ENCODE results near the gene ETV2. TPM values are rescaled to one million over a fixed set of nuclear protein-coding genes. Genes with fewer than 3 reads are reported as not detected.
"Not testable (repeated sequence)": the region's sequence is repeated elsewhere in the genome, so short reads cannot be mapped to it uniquely, and the experiment has no call there.

ETV2 gene
- total RNA-seq, 2 experiments from 2014 or later, result 2.0 to 2.1 TPM

GRCh38 chr19:35648017-35648961, 6.7 kb downstream of the ETV2 start, which contains the start of gene COX6B1:
COX6B1 (plus strand) TSS chr19:35648323; CDS start chr19:35651244, 2,921 bp downstream.
- ChIA-PET CTCF (interaction anchor here (0.7 kb wide), 1 partner anchor 300 kb away, joined by 3 read pairs; the partner anchor contains the start of gene FFAR1), POLR2A (interaction anchor here (0.6 to 1.7 kb wide), 9 partner anchors 9 to 380 kb away, joined by 3 to 7 read pairs (median 3); partner anchors contain the start of genes HAUS5 and KMT2B)

GRCh38 chr19:35650581-35650980, 9.0 kb downstream of the ETV2 start:
- ChIA-PET POLR2A (no interaction called here), CTCF (no interaction called here)

GRCh38 chr19:35654828-35655227, 13.3 kb downstream of the ETV2 start:
- CTCF ChIA-PET, POLR2A ChIA-PET: not testable (repeated sequence)

GRCh38 chr19:35655600-35655999, 14.1 kb downstream of the ETV2 start:
- CTCF ChIA-PET, result interaction anchor here (1.1 to 1.2 kb wide), 2 partner anchors 9 to 37 kb away, joined by 3 to 5 read pairs; no protein-coding TSS in a partner anchor

GRCh38 chr19:35656700-35657099, 15.2 kb downstream of the ETV2 start:
- CTCF ChIA-PET, result interaction anchor here (1.2 kb wide), 1 partner anchor 36 kb away, joined by 5 read pairs; no protein-coding TSS in a partner anchor
- POLR2A ChIA-PET, result no interaction called here

More at GRCh38 chr19:35655600-35655999, 14.1 kb downstream of the ETV2 start:
- POLR2A ChIA-PET, result no interaction called here

GRCh38 chr19:35657904-35658700, 16.6 kb downstream of the ETV2 start:
- ChIA-PET POLR2A (interaction anchor here (1.1 kb wide), 1 partner anchor 10 kb away, joined by 3 read pairs; the partner anchor contains the start of gene COX6B1), CTCF (no interaction called here)

- ChIA-PET CTCF (no interaction called here), POLR2A (interaction anchor here (0.6 to 0.7 kb wide), 3 partner anchors 57 to 1109 kb away, joined by 3 to 8 read pairs (median 4); no protein-coding TSS in a partner anchor)
These were observed 20.4 kb downstream of the ETV2 start for GRCh38 chr19:35661995-35662340.

- POLR2A ChIA-PET, result no interaction called here
- CTCF ChIA-PET, result interaction anchor here (1.0 kb wide), 1 partner anchor 8 kb away, joined by 3 read pairs; no protein-coding TSS in a partner anchor
These were observed 22.4 kb downstream of the ETV2 start for GRCh38 chr19:35663981-35664380.

GRCh38 chr19:35665157-35665556, 23.6 kb downstream of the ETV2 start:
- POLR2A ChIA-PET, result no interaction called here
- CTCF ChIA-PET, result interaction anchor here (1.0 kb wide), 1 partner anchor 9 kb away, joined by 3 read pairs; no protein-coding TSS in a partner anchor

- ChIA-PET POLR2A (no interaction called here), CTCF (interaction anchor here (0.6 kb wide), 1 partner anchor 17 kb away, joined by 3 read pairs; no protein-coding TSS in a partner anchor)
These were observed 24.1 kb downstream of the ETV2 start for GRCh38 chr19:35665604-35666003.

GRCh38 chr19:35666251-35666913, 24.8 kb downstream of the ETV2 start, which contains the start of gene UPK1A:
UPK1A (plus strand) TSS chr19:35666517; CDS start chr19:35666813, 296 bp downstream.
- CTCF ChIA-PET, result interaction anchor here (0.6 kb wide), 1 partner anchor 17 kb away, joined by 3 read pairs; no protein-coding TSS in a partner anchor
- POLR2A ChIA-PET, result no interaction called here

- CTCF ChIA-PET, result interaction anchor here (0.7 to 0.9 kb wide), 3 partner anchors 71 to 232 kb away, joined by 3 read pairs; no protein-coding TSS in a partner anchor
- POLR2A ChIA-PET, result no interaction called here
These were observed 28.0 kb downstream of the ETV2 start for GRCh38 chr19:35669566-35669965.

GRCh38 chr19:35669974-35670373, 28.4 kb downstream of the ETV2 start:
- CTCF ChIA-PET, result interaction anchor here (0.7 to 0.9 kb wide), 3 partner anchors 70 to 232 kb away, joined by 3 read pairs; no protein-coding TSS in a partner anchor
- POLR2A ChIA-PET, result no interaction called here

- ChIA-PET POLR2A (no interaction called here), CTCF (no interaction called here)
These were observed 29.1 kb downstream of the ETV2 start for GRCh38 chr19:35670686-35671085.

GRCh38 chr19:35671818-35672217, 30.3 kb downstream of the ETV2 start:
- CTCF ChIA-PET, result interaction anchor here (0.7 kb wide), 1 partner anchor 37 kb away, joined by 3 read pairs; no protein-coding TSS in a partner anchor
- POLR2A ChIA-PET, result no interaction called here

GRCh38 chr19:35673121-35673804, 31.7 kb downstream of the ETV2 start:
- ChIA-PET POLR2A (interaction anchor here (0.6 to 1.1 kb wide), 2 partner anchors 13 to 25 kb away, joined by 5 to 14 read pairs; partner anchors contain the start of gene COX6B1), CTCF (interaction anchor here (0.7 kb wide), 1 partner anchor 92 kb away, joined by 3 read pairs; no protein-coding TSS in a partner anchor)

GRCh38 chr19:35675589-35676140, 34.1 kb downstream of the ETV2 start:
- ChIA-PET POLR2A (no interaction called here), CTCF (no interaction called here)

- POLR2A ChIA-PET, result no interaction called here
These were observed 48.3 kb downstream of the ETV2 start for GRCh38 chr19:35689836-35690235.

More at GRCh38 chr19:35689836-35690235, 48.3 kb downstream of the ETV2 start:
- CTCF ChIA-PET, result no interaction called here
